ENCODE results near the gene DNAJA3. TPM values are rescaled to one million over a fixed set of nuclear protein-coding genes. Genes with fewer than 3 reads are reported as not detected.

Gene DNAJA3
- total RNA-seq, 1 donor from 2014 or later = 42.8 TPM

DNA sequence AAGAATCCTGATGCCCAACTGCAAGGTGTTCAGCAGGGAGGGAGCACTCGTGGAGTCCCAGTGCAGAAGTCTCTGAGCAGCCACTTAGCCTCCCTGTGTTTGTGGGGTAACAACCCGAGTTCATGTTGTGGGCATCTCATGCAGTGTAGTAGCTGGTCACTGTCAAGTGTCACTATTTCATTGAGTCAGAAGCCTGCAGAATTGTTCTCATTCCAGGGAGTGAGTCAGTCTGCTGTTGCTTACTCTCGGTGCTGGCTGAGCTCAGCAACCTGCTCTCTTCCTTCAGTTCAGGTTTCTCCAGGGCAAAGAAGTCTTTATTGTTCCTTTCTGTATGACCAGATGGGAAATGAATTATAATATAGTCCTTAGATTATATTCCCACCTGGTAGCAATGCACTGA is 74.6 kb downstream of the DNAJA3 start:
- no peak for DNase-seq (ENCODE audit: low spot score in 2 of 2)
- no peak for FAIRE-seq

DNA sequence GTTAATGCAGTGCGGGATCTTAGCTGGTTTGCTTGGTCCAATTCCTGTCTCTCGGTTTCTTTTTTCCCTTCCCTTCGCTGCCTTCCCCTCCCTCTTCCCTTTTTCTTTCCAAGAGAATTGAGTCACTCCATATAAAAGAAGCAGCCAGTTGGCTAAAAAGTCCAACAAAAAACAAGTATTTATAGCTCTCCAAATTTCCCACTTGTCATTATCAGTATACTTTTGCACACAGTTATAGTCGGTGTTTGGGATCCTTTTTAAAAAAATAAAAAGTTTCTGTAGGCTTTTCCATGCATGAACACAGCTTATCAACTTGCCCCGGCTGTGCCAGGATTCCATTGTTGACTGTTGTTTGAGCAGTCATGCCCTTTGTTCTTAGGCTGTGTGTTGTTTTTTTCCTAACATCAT is 75.4 kb downstream of the DNAJA3 start:
- FAIRE-seq (no peak), DNase-seq (ENCODE audit: low spot score in 2 of 2) (no peak)

DNA sequence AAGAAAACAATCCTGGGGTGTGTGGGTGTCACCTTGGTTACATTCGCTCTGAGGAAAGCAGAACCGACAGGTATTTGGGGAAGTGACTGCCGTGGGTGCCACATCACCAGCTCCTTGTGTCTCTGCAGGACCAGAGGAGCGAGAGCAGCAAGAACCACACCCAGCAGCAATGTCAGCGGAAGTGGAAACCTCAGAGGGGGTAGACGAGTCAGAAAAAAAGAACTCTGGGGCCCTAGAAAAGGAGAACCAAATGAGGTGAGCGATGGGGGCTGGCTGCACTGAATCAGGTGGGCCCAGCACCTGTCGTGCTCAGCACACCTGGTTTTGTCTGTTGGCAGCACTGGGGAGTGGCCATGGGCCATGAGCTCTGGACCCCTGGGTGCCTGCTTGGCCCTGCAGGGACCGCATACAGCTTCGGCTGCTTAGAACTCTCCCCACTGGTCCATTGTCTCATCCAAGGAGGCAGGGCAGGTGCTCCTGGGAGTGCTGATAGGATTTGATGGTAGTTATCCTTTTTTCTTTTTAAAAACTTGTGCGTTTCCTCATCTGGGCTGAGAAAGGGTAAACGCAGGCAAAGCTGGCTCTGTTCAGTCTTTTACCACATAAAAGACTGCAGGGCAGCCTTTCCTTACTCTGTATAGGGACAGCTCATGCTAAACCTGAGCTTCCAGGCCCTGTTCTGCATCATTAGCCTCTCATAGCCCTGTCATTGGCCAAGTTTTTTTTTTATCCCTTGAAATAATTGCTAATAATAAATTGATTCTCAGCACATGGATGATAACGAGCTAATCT is 79.9 kb downstream of the DNAJA3 start:
- DNase-seq (ENCODE audit: low spot score in 2 of 2) (no peak), FAIRE-seq (no peak)

Small RNA genes lying within 50 kb of the gene (small RNA-seq; reads per million reads assigned to genes)
- not detected for gene AC012676.2

Other genes with a start within 250 kb of the DNAJA3 start
- under 0.01 TPM for gene SRL, start 183.8 kb upstream of the DNAJA3 start, total RNA-seq
- gene TFAP4, start 152.8 kb upstream of the DNAJA3 start, total RNA-seq = 14.7 TPM
- 8.6 TPM for gene GLIS2, start 109.8 kb upstream of the DNAJA3 start, total RNA-seq
- 28.5 TPM for gene PAM16, start 74.5 kb upstream of the DNAJA3 start, total RNA-seq
- gene VASN, start 54.0 kb upstream of the DNAJA3 start, total RNA-seq = 1.6 TPM
- gene CORO7, start 9.3 kb upstream of the DNAJA3 start, total RNA-seq = 39.1 TPM
- 62.0 TPM for gene NMRAL1, start 48.8 kb downstream of the DNAJA3 start, total RNA-seq
- gene HMOX2, start 50.5 kb downstream of the DNAJA3 start, total RNA-seq = 39.5 TPM
- 9.8 TPM for gene CDIP1, start 112.9 kb downstream of the DNAJA3 start, total RNA-seq
- 0.41 TPM for gene C16orf96, start 130.5 kb downstream of the DNAJA3 start, total RNA-seq
- 1.6 TPM for gene UBALD1, start 189.0 kb downstream of the DNAJA3 start, total RNA-seq
- 33.4 TPM for gene MGRN1, start 199.0 kb downstream of the DNAJA3 start, total RNA-seq